ENCODE results near the gene ROBO1.
"Not testable (repeated sequence)": the region's sequence is repeated elsewhere in the genome, so short reads cannot be mapped to it uniquely, and the experiment has no call there.

ROBO1 gene

GRCh38 chr3:79178471-79179180 lies 589.2 kb downstream of the ROBO1 start:
- H3K27ac ChIP-seq (ENCODE audit: low read length), result no peak overlapping the region
- H3K4me1 ChIP-seq (ENCODE audit: low read length), result no peaks in the 10 kb centered on the region
- no peaks in the 10 kb centered on the region for H3K27me3 ChIP-seq (replicated peaks; ENCODE audit: insufficient read depth, low read length)
- no peak overlapping the region for H3K9ac ChIP-seq (ENCODE audit: low read length)
- H3K36me3 ChIP-seq (replicated peaks; ENCODE audit: insufficient read depth, low read length), result no peaks in the 10 kb centered on the region
- no peaks in the 10 kb centered on the region for H3K9me2 ChIP-seq (replicated peaks; ENCODE audit: insufficient read depth, low read length)
- H3K79me2 ChIP-seq (ENCODE audit: low read length), result no peaks in the 10 kb centered on the region
- H3K4me3 ChIP-seq (ENCODE audit: low read length), result no peak overlapping the region
- H4K20me1 ChIP-seq (ENCODE audit: insufficient read depth, low read length), result no peaks in the 10 kb centered on the region
- no peak for TF ChIP-seq EZH2 (optimal IDR thresholded peaks at IDR 0.05; ENCODE audit: low read depth, low read length)
- no peak for TF ChIP-seq EZH2phosphoT487 (IDR thresholded peaks at IDR 0.05; ENCODE audit: low read length)
- TF ChIP-seq CTCF (IDR thresholded peaks at IDR 0.05; ENCODE audit: low read length), result no peak
- no peaks in the 10 kb centered on the region for H3K9me3 ChIP-seq (replicated peaks; ENCODE audit: insufficient read depth, low read length)
- no peak overlapping the region for H3K4me2 ChIP-seq (ENCODE audit: low read depth, low read length)
- no peaks in the 10 kb centered on the region for H3F3A ChIP-seq (ENCODE audit: insufficient read depth, low read length)
- no peak for DNase-seq
- no peak overlapping the region for H2AFZ ChIP-seq (ENCODE audit: low read length)

DNA sequence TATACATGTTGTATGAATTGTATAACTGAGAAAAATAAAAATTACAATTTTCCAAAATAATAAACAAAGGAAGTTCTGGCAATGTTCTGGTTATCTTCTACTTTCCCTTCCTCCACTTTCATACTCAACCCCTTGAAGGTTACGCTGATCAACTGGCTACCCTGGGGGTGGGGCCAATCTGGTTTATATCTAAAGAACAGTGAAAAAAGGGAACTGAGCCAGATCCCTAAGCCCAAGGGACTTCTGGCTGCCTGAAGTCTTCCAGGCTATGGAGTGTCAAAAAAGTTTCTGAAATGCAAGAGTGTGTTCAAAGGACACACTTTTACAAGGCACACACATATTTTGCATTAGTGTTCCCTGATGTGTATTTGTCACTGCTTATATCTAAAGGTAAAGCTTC lies 591.9 kb downstream of the ROBO1 start:
- no peaks in the 10 kb centered on the region for H3F3A ChIP-seq (ENCODE audit: insufficient read depth, low read length)
- H3K36me3 ChIP-seq (replicated peaks; ENCODE audit: insufficient read depth, low read length), result no peaks in the 10 kb centered on the region
- DNase-seq, result no peak
- no peak overlapping the region for H3K4me2 ChIP-seq (ENCODE audit: low read depth, low read length)
- no peak overlapping the region for H3K27ac ChIP-seq (ENCODE audit: low read length)
- no peaks in the 10 kb centered on the region for H3K9me3 ChIP-seq (replicated peaks; ENCODE audit: insufficient read depth, low read length)
- no peaks in the 10 kb centered on the region for H3K4me1 ChIP-seq (ENCODE audit: low read length)
- H3K9me2 ChIP-seq (replicated peaks; ENCODE audit: insufficient read depth, low read length), result no peaks in the 10 kb centered on the region
- H4K20me1 ChIP-seq (ENCODE audit: insufficient read depth, low read length), result no peaks in the 10 kb centered on the region
- H3K9ac ChIP-seq (ENCODE audit: low read length), result no peak overlapping the region
- H3K4me3 ChIP-seq (ENCODE audit: low read length), result no peak overlapping the region
- TF ChIP-seq EZH2phosphoT487 (IDR thresholded peaks at IDR 0.05; ENCODE audit: low read length), result no peak
- TF ChIP-seq CTCF (IDR thresholded peaks at IDR 0.05; ENCODE audit: low read length), result no peak
- TF ChIP-seq EZH2 (optimal IDR thresholded peaks at IDR 0.05; ENCODE audit: low read depth, low read length), result no peak
- H3K27me3 ChIP-seq (replicated peaks; ENCODE audit: insufficient read depth, low read length), result no peaks in the 10 kb centered on the region
- H2AFZ ChIP-seq (ENCODE audit: low read length), result no peak overlapping the region
- no peaks in the 10 kb centered on the region for H3K79me2 ChIP-seq (ENCODE audit: low read length)

DNA sequence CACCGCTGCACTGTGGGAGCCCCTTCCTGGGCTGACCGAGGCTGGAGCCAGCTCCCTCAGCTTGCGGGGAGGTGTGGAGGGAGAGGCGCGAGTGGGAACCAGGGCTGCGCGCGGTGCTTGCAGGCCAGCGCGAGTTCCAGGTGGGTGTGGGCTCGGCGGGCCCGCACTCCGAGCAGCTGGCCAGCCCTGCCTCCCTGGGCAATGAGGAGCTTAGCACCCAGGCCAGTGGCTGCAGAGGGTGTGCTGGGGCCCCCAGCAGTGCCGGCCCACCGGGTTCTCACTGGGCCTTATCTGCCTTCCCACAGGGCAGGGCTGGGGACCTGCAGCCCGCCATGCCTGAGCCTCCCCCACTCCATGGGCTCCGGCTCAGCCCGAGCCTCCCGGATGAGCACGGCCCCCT lies 594.5 kb downstream of the ROBO1 start:
- not testable (repeated sequence) for H2AFZ ChIP-seq (ENCODE audit: low read length); H3K27ac ChIP-seq (ENCODE audit: low read length); H3K4me2 ChIP-seq (ENCODE audit: low read depth, low read length); H3K9me3 ChIP-seq (replicated peaks; ENCODE audit: insufficient read depth, low read length); H3K79me2 ChIP-seq (ENCODE audit: low read length); H4K20me1 ChIP-seq (ENCODE audit: insufficient read depth, low read length); H3K27me3 ChIP-seq (replicated peaks; ENCODE audit: insufficient read depth, low read length); H3K4me3 ChIP-seq (ENCODE audit: low read length); H3K9me2 ChIP-seq (replicated peaks; ENCODE audit: insufficient read depth, low read length); DNase-seq; H3K4me1 ChIP-seq (ENCODE audit: low read length); H3K9ac ChIP-seq (ENCODE audit: low read length); H3F3A ChIP-seq (ENCODE audit: insufficient read depth, low read length); H3K36me3 ChIP-seq (replicated peaks; ENCODE audit: insufficient read depth, low read length)

- Histone ChIP-seq H3K9me2 (replicated peaks; ENCODE audit: insufficient read depth, low read length) (no peaks in the 10 kb centered on the region), H3F3A (ENCODE audit: insufficient read depth, low read length) (no peaks in the 10 kb centered on the region), H3K4me2 (ENCODE audit: low read depth, low read length) (no peak overlapping the region), H3K4me3 (ENCODE audit: low read length) (no peak overlapping the region), H3K9ac (ENCODE audit: low read length) (no peak overlapping the region), H3K27ac (ENCODE audit: low read length) (no peak overlapping the region), H3K9me3 (replicated peaks; ENCODE audit: insufficient read depth, low read length) (no peaks in the 10 kb centered on the region), H3K79me2 (ENCODE audit: low read length) (no peaks in the 10 kb centered on the region), H3K36me3 (replicated peaks; ENCODE audit: insufficient read depth, low read length) (no peaks in the 10 kb centered on the region; the same call in 1 of the 2 replicates), H3K4me1 (ENCODE audit: low read length) (no peaks in the 10 kb centered on the region), H4K20me1 (ENCODE audit: insufficient read depth, low read length) (no peaks in the 10 kb centered on the region), H2AFZ (ENCODE audit: low read length) (no peak overlapping the region), H3K27me3 (replicated peaks; ENCODE audit: insufficient read depth, low read length) (no peaks in the 10 kb centered on the region)
- TF ChIP-seq EZH2 (optimal IDR thresholded peaks at IDR 0.05; ENCODE audit: low read depth, low read length), result no peak
- no peak for TF ChIP-seq EZH2phosphoT487 (IDR thresholded peaks at IDR 0.05; ENCODE audit: low read length)
- TF ChIP-seq CTCF (IDR thresholded peaks at IDR 0.05; ENCODE audit: low read length), result no peak
- DNase-seq, result no peak
Measured at GRCh38 chr3:79172241-79172640, 595.6 kb downstream of the ROBO1 start.

All from MM.1S (cell line).